GM04503 (cell line): ENCODE data around the gene SLC25A36.

Experiments used
- DNase-seq: peaks from one replicate; pipeline ENCODE4 v3.0.0-alpha.2; 2012; ENCODE audit warnings: low read depth

The SLC25A36 gene

GRCh38 chr3:140941434-140942220 lies at the start of gene SLC25A36:
Gene SLC25A36, plus strand, starts transcription at chr3:140941836. Its CDS starts 219 bp downstream, at chr3:140942055.
- peak; percentile 87 for DNase-seq

GRCh38 chr3:140896997-140897396 lies 44.6 kb upstream of the SLC25A36 start:
- DNase-seq, result no peak

GRCh38 chr3:140898340-140899180 lies 43.1 kb upstream of the SLC25A36 start:
- peak; percentile 65 for DNase-seq

- DNase-seq, result no peak
These were observed 42.3 kb upstream of the SLC25A36 start for GRCh38 chr3:140899363-140899762.

- no peak for DNase-seq
These were observed 38.8 kb upstream of the SLC25A36 start for GRCh38 chr3:140902791-140903190.

- DNase-seq, result no peak
These were observed 38.4 kb upstream of the SLC25A36 start for GRCh38 chr3:140903196-140903595.

- DNase-seq, result no peak
These were observed 37.1 kb upstream of the SLC25A36 start for GRCh38 chr3:140904521-140904920.

- DNase-seq, result no peak
These were observed 36.1 kb upstream of the SLC25A36 start for GRCh38 chr3:140905559-140905958.

- no peak for DNase-seq
These were observed 34.9 kb upstream of the SLC25A36 start for GRCh38 chr3:140906785-140907184.

- DNase-seq, result no peak
These were observed 30.8 kb upstream of the SLC25A36 start for GRCh38 chr3:140910860-140911259.

- DNase-seq, result no peak
These were observed 29.8 kb upstream of the SLC25A36 start for GRCh38 chr3:140911822-140912221.

GRCh38 chr3:140913728-140914127 lies 27.9 kb upstream of the SLC25A36 start:
- DNase-seq, result no peak

- no peak for DNase-seq
These were observed 27.2 kb upstream of the SLC25A36 start for GRCh38 chr3:140914384-140914945.

GRCh38 chr3:140916603-140917002 lies 25.0 kb upstream of the SLC25A36 start:
- DNase-seq, result no peak

- DNase-seq, result no peak
These were observed 23.9 kb upstream of the SLC25A36 start for GRCh38 chr3:140917772-140918171.

- DNase-seq, result no peak
These were observed 21.6 kb upstream of the SLC25A36 start for GRCh38 chr3:140920029-140920428.

- DNase-seq, result no peak
These were observed 19.0 kb upstream of the SLC25A36 start for GRCh38 chr3:140922634-140923033.

GRCh38 chr3:140924097-140924873 lies 17.4 kb upstream of the SLC25A36 start:
- no peak for DNase-seq

- DNase-seq, result no peak
These were observed 14.2 kb upstream of the SLC25A36 start for GRCh38 chr3:140927279-140928069.

GRCh38 chr3:140929446-140929845 lies 12.2 kb upstream of the SLC25A36 start:
- DNase-seq, result no peak

GRCh38 chr3:140931016-140931454 lies 10.6 kb upstream of the SLC25A36 start:
- DNase-seq, result no peak
